Measurements from ENCODE around the gene SLC6A4.

GRCh38 chr17:30244853-30245385 is 9.4 kb upstream of the SLC6A4 start:
- no peak for TF ChIP-seq POLR2AphosphoS5 (IDR thresholded peaks at IDR 0.05; ENCODE audit: low read length)
- no peak for TF ChIP-seq CREB1 (IDR thresholded peaks at IDR 0.05; ENCODE audit: low read depth)
